Fibroblast of lung (primary cell): ENCODE data around the gene CDC20B. TPM values are rescaled to one million over a fixed set of nuclear protein-coding genes. Genes with fewer than 3 reads are reported as not detected.

Experiments used
- DNase-seq, 2 donors: peaks; one replicate each; pipeline versions ENCODE4 v3.0.0 to v3.0.0-alpha.2; 2010; ENCODE audit warnings: low read depth in 2 of 2
- H2AFZ ChIP-seq: 2 replicates; pipeline ENCODE4 v1.5.1; 2012; ENCODE audit warnings: low read length, control low read depth, inconsistent platforms
- H3K27ac ChIP-seq: 2 replicates; pipeline ENCODE4 v1.5.1; 2011; ENCODE audit warnings: low read length, control low read depth; ENCODE audit not compliant: insufficient read depth
- H3K27me3 ChIP-seq: 2 replicates; pipeline ENCODE4 v1.5.1; 2011; ENCODE audit warnings: mild to moderate bottlenecking, low read length; ENCODE audit not compliant: control insufficient read depth, insufficient read depth
- H3K36me3 ChIP-seq: 2 replicates; pipeline ENCODE4 v1.5.1; 2011; ENCODE audit warnings: low read length; ENCODE audit not compliant: control insufficient read depth, insufficient read depth
- H3K4me1 ChIP-seq: 2 replicates; pipeline ENCODE4 v1.5.1; 2011; ENCODE audit warnings: low read length; ENCODE audit not compliant: control insufficient read depth, insufficient read depth; ENCODE audit errors: extremely low read depth
- H3K4me2 ChIP-seq: 2 replicates; pipeline ENCODE4 v1.5.1; 2011; ENCODE audit warnings: low read length, control low read depth; ENCODE audit not compliant: insufficient read depth; ENCODE audit errors: extremely low read depth
- H3K4me3 ChIP-seq, 4 experiments: fragments of 200-600 bp in 1 of 4; sonication (generic) in 1 of 4; replicated peaks in 1 of 4; 2 replicates each; pipeline ENCODE4 v1.5.1; 2011 to 2016; ENCODE audit warnings: low read length in 4 of 4, low read depth in 3 of 4, mild to moderate bottlenecking in 3 of 4, control low read depth in 2 of 4, inconsistent platforms in 1 of 4, mixed read lengths in 1 of 4; ENCODE audit not compliant: insufficient read depth in 1 of 4; ENCODE audit errors: control extremely low read depth in 1 of 4
- H3K79me2 ChIP-seq: 2 replicates; pipeline ENCODE4 v1.5.1; 2012; ENCODE audit warnings: mild to moderate bottlenecking, low read length, inconsistent platforms; ENCODE audit not compliant: control insufficient read depth, insufficient read depth
- H3K9ac ChIP-seq: 2 replicates; pipeline ENCODE4 v1.5.1; 2011; ENCODE audit warnings: mild to moderate bottlenecking, low read length, control low read depth; ENCODE audit not compliant: insufficient read depth
- H3K9me3 ChIP-seq: 2 replicates; pipeline ENCODE4 v1.5.1; 2012; ENCODE audit warnings: low read depth, low read length; ENCODE audit not compliant: control insufficient read depth, insufficient read depth
- H4K20me1 ChIP-seq: 2 replicates; pipeline ENCODE4 v1.5.1; 2011; ENCODE audit warnings: low read length; ENCODE audit not compliant: control insufficient read depth, insufficient read depth; ENCODE audit errors: extremely low read depth
- CTCF ChIP-seq, 2 donors: IDR thresholded peaks in 1 of 2; conservative IDR thresholded peaks in 1 of 2; 1 replicate in 1 of 2; 2 replicates in 1 of 2; pipeline ENCODE4 v1.5.1; 2011 to 2012; ENCODE audit warnings: low read length in 2 of 2, control low read depth in 1 of 2, inconsistent platforms in 1 of 2, low read depth in 1 of 2, mild to moderate bottlenecking in 1 of 2
- EZH2 ChIP-seq: IDR thresholded peaks from 2 replicates; pipeline ENCODE4 v1.5.1; 2012; ENCODE audit warnings: low read length, control low read depth, mild to moderate bottlenecking; ENCODE audit errors: missing control alignments
- polyA plus RNA-seq, 2 donors: library from polyadenylated mRNA; depleted of rRNA in 1 of 2; stranded (reverse) in 1 of 2; unstranded in 1 of 2; fragments of >200 nt; gene quantifications; 2 replicates each; pipeline ENCODE4 v1.2.1, GENCODE V29; 2011 to 2012; ENCODE audit warnings: missing spikeins in 1 of 2
- total RNA-seq: library from RNA; depleted of rRNA; stranded (reverse); fragments of >200 nt; gene quantifications from 2 replicates; pipeline ENCODE4 v1.2.1, GENCODE V29; 2014

The CDC20B gene
- total and polyA plus RNA-seq, 2 donors (not counting 1 experiment from before 2014, with no cell fraction given), result under 0.01 TPM; not detected in 1

GRCh38 chr5:55173687-55174230 is 782 bp upstream of the CDC20B start:
- Histone ChIP-seq H3K27me3 (peaks cover 29% of the 10 kb centered on the region), H3K27ac (no peak overlapping the region)

GRCh38 chr5:55172051-55172899 is 702 bp downstream of the CDC20B start:
- Histone ChIP-seq H3K4me3 (peak overlapping the region; percentile 49 to 67 (median 60)), H3K4me2 (peak overlapping the region; percentile 97), H3K27ac (no peak overlapping the region), H3K9ac (no peak overlapping the region), H3K79me2 (no peaks in the 10 kb centered on the region), H4K20me1 (no peaks in the 10 kb centered on the region), H3K36me3 (no peaks in the 10 kb centered on the region), H2AFZ (peak overlapping the region; percentile 74), H3K27me3 (peaks cover 21% of the 10 kb centered on the region), H3K4me1 (peaks cover 6% of the 10 kb centered on the region), H3K9me3 (no peaks in the 10 kb centered on the region)
- TF ChIP-seq EZH2, result no peak
- peak; percentile 73 to 80 for TF ChIP-seq CTCF (conservative IDR thresholded peaks at IDR 0.05 in 1 of 2, IDR thresholded peaks at IDR 0.05 in 1 of 2; ENCODE audit: low read depth in 1 of 2, low read length in 2 of 2)
- DNase-seq, result peak; percentile 70 to 83

More at GRCh38 chr5:55173687-55174230, 782 bp upstream of the CDC20B start:
- Histone ChIP-seq H4K20me1 (no peaks in the 10 kb centered on the region), H3K9ac (peak overlapping the region; percentile 20), H3K36me3 (no peaks in the 10 kb centered on the region), H3K4me1 (peaks cover 6% of the 10 kb centered on the region), H2AFZ (peak overlapping the region; percentile 87), H3K9me3 (no peaks in the 10 kb centered on the region), H3K79me2 (no peaks in the 10 kb centered on the region), H3K4me3 (peak overlapping the region; percentile 49 to 63 (median 58)), H3K4me2 (peak overlapping the region; percentile 99)
- no peak for DNase-seq
- TF ChIP-seq CTCF (conservative IDR thresholded peaks at IDR 0.05 in 1 of 2, IDR thresholded peaks at IDR 0.05 in 1 of 2; ENCODE audit: low read depth in 1 of 2, low read length in 2 of 2) (no peak), EZH2 (peak; percentile 30)

- Histone ChIP-seq H3K4me1 (peaks cover 6% of the 10 kb centered on the region), H3K36me3 (no peaks in the 10 kb centered on the region), H2AFZ (no peak overlapping the region), H3K27ac (no peak overlapping the region), H3K27me3 (peaks cover 18% of the 10 kb centered on the region), H3K9me3 (no peaks in the 10 kb centered on the region), H3K9ac (no peak overlapping the region), H3K79me2 (no peaks in the 10 kb centered on the region), H4K20me1 (no peaks in the 10 kb centered on the region), H3K4me2 (no peak overlapping the region), H3K4me3 (no peak overlapping the region)
- DNase-seq, result no peak
- no peak for TF ChIP-seq EZH2
- no peak for TF ChIP-seq CTCF (conservative IDR thresholded peaks at IDR 0.05 in 1 of 2, IDR thresholded peaks at IDR 0.05 in 1 of 2; ENCODE audit: low read depth in 1 of 2, low read length in 2 of 2)
Observed at GRCh38 chr5:55171471-55171870, 1.5 kb downstream of the CDC20B start.
